Measurements from ENCODE around the gene EIF4G1.
"Not testable (repeated sequence)": the region's sequence is repeated elsewhere in the genome, so short reads cannot be mapped to it uniquely, and the experiment has no call there.

The EIF4G1 gene

GRCh38 chr3:184314363-184314699 lies at the start of gene EIF4G1:
Gene EIF4G1 (plus strand): TSS chr3:184314606. CDS start chr3:184315797, 1,191 bp downstream.
- peak; percentile 80 to 86 for DNase-seq (ENCODE audit: low read depth in 2 of 2)

- DNase-seq (ENCODE audit: low read depth in 2 of 2) = not testable (repeated sequence)
Measured at GRCh38 chr3:184267249-184267648, 47.2 kb upstream of the EIF4G1 start.

- DNase-seq (ENCODE audit: low read depth in 2 of 2) = no peak
Measured at GRCh38 chr3:184272269-184272668, 42.1 kb upstream of the EIF4G1 start.

GRCh38 chr3:184275381-184275701 lies 39.1 kb upstream of the EIF4G1 start:
- DNase-seq (ENCODE audit: low read depth in 2 of 2) = no peak

- DNase-seq (ENCODE audit: low read depth in 2 of 2) = no peak
Measured at GRCh38 chr3:184275961-184276910, 38.2 kb upstream of the EIF4G1 start, which contains the start of gene ECE2. Gene ECE2 (plus strand): TSS chr3:184276022. CDS start chr3:184276154, 132 bp downstream.

- DNase-seq (ENCODE audit: low read depth in 2 of 2) = no peak
Measured at GRCh38 chr3:184277366-184277765, 37.0 kb upstream of the EIF4G1 start.

- no peak for DNase-seq (ENCODE audit: low read depth in 2 of 2)
Measured at GRCh38 chr3:184282941-184283340, 31.5 kb upstream of the EIF4G1 start.

- DNase-seq (ENCODE audit: low read depth in 2 of 2) = no peak
Measured at GRCh38 chr3:184283681-184284080, 30.7 kb upstream of the EIF4G1 start.

GRCh38 chr3:184284696-184285095 lies 29.7 kb upstream of the EIF4G1 start:
- DNase-seq (ENCODE audit: low read depth in 2 of 2) = no peak

GRCh38 chr3:184289426-184289938 lies 24.9 kb upstream of the EIF4G1 start:
- peak; percentile 22 to 24 for DNase-seq (ENCODE audit: low read depth in 2 of 2)

GRCh38 chr3:184290331-184290730 lies 24.1 kb upstream of the EIF4G1 start:
- no peak for DNase-seq (ENCODE audit: low read depth in 2 of 2)

- no peak for DNase-seq (ENCODE audit: low read depth in 2 of 2)
Measured at GRCh38 chr3:184291044-184291737, 23.2 kb upstream of the EIF4G1 start.

- no peak for DNase-seq (ENCODE audit: low read depth in 2 of 2)
Measured at GRCh38 chr3:184291738-184292445, 22.5 kb upstream of the EIF4G1 start.

- DNase-seq (ENCODE audit: low read depth in 2 of 2) = no peak
Measured at GRCh38 chr3:184295771-184296170, 18.6 kb upstream of the EIF4G1 start.

GRCh38 chr3:184296616-184297015 lies 17.8 kb upstream of the EIF4G1 start:
- DNase-seq (ENCODE audit: low read depth in 2 of 2) = no peak

- peak; percentile 97 for DNase-seq (ENCODE audit: low read depth in 2 of 2)
Measured at GRCh38 chr3:184298759-184299487, 15.5 kb upstream of the EIF4G1 start, which contains the start of gene PSMD2. Gene PSMD2 (plus strand): TSS chr3:184299241. CDS start chr3:184299267, 26 bp downstream.

- no peak for DNase-seq (ENCODE audit: low read depth in 2 of 2)
Measured at GRCh38 chr3:184299488-184300377, 14.7 kb upstream of the EIF4G1 start.

GRCh38 chr3:184300378-184300720 lies 14.1 kb upstream of the EIF4G1 start:
- no peak for DNase-seq (ENCODE audit: low read depth in 2 of 2)

GRCh38 chr3:184305577-184305976 lies 8.8 kb upstream of the EIF4G1 start:
- DNase-seq (ENCODE audit: low read depth in 2 of 2) = no peak

GRCh38 chr3:184306341-184306972 lies 7.9 kb upstream of the EIF4G1 start:
- no peak for DNase-seq (ENCODE audit: low read depth in 2 of 2)

All from stimulated activated CD8-positive, alpha-beta memory T cell treated with anti-CD3 and anti-CD28 coated beads, Interleukin-15, amount 100 ng/mL, for 4 hours (primary cell).